Neuron (in vitro differentiated cells): Measurements from ENCODE around the gene NFE2L1.
A peak's percentile ranks its signal among the peaks of the same experiment; 100 is the strongest.
"Not testable (repeated sequence)": the region's sequence is repeated elsewhere in the genome, so short reads cannot be mapped to it uniquely, and the experiment has no call there.

Experiments
- H2AFZ ChIP-seq: one replicate; pipeline ENCODE4 v1.6.1; 2013; ENCODE audit warnings: low read depth, mild to moderate bottlenecking, inconsistent platforms, low read length, moderate library complexity
- H3K27me3 ChIP-seq: one replicate; pipeline ENCODE4 v1.6.1; 2013; ENCODE audit warnings: low read length; ENCODE audit not compliant: insufficient read depth
- H3K36me3 ChIP-seq: one replicate; pipeline ENCODE4 v1.6.1; 2013; ENCODE audit warnings: low read length; ENCODE audit not compliant: insufficient read depth
- H3K4me1 ChIP-seq: one replicate; pipeline ENCODE4 v1.6.1; 2013; ENCODE audit warnings: low read length; ENCODE audit not compliant: insufficient read depth
- H3K4me3 ChIP-seq: 2 replicates; pipeline ENCODE4 v1.5.1; 2013; ENCODE audit warnings: mild to moderate bottlenecking, low read length, moderate library complexity
- H3K9me3 ChIP-seq: one replicate; pipeline ENCODE4 v1.6.1; 2013; ENCODE audit warnings: low read length

The NFE2L1 gene

GRCh38 chr17:48072811-48073210, 24.7 kb downstream of the NFE2L1 start:
- H3K4me1 ChIP-seq, H3K4me3 ChIP-seq, H3K9me3 ChIP-seq, H2AFZ ChIP-seq, H3K27me3 ChIP-seq: not testable (repeated sequence)
- peaks cover 61% of the 10 kb centered on the region for H3K36me3 ChIP-seq

DNA sequence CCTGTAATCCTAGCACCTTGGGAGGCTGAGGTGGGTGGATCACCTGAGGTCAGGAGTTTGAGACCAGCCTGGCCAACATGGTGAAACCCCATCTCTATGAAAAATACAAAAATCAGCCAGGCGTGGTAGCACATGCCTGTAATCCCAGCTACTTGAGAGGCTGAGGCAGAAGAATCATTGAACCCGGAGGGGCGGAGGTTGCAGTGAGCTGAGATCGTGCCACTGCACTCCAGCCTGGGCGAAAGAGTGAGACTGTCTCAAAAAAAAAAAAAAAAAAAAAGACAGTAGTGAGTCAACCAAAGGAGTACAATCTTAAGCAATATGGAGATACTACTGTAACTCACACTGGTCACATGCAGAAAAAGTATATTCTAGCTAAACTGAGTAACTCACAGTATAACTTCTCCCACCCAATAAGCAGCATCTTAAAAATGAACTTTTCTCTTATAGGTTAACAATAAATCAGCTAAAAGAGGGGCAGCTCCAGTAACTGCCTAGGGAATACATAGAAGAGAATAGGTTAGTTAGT, 25.5 kb downstream of the NFE2L1 start:
- H3K27me3 ChIP-seq, H2AFZ ChIP-seq, H3K4me1 ChIP-seq, H3K9me3 ChIP-seq, H3K4me3 ChIP-seq: not testable (repeated sequence)
- peaks cover 57% of the 10 kb centered on the region for H3K36me3 ChIP-seq

- Histone ChIP-seq H3K4me1 (peaks cover 2% of the 10 kb centered on the region), H3K9me3 (no peaks in the 10 kb centered on the region), H3K27me3 (no peaks in the 10 kb centered on the region), H3K36me3 (peaks cover 53% of the 10 kb centered on the region), H2AFZ (no peak overlapping the region), H3K4me3 (no peak overlapping the region)
Measured at GRCh38 chr17:48074322-48075081, 26.3 kb downstream of the NFE2L1 start.

- H3K36me3 ChIP-seq, result peaks cover 32% of the 10 kb centered on the region
- not testable (repeated sequence) for H3K9me3 ChIP-seq, H3K4me1 ChIP-seq, H3K27me3 ChIP-seq, H2AFZ ChIP-seq, H3K4me3 ChIP-seq
Measured at GRCh38 chr17:48077152-48077551, 29.0 kb downstream of the NFE2L1 start.

- H3K4me3 ChIP-seq, result no peak overlapping the region
- peaks cover 5% of the 10 kb centered on the region for H3K4me1 ChIP-seq
- H2AFZ ChIP-seq, result no peak overlapping the region
- H3K9me3 ChIP-seq, result no peaks in the 10 kb centered on the region
- no peaks in the 10 kb centered on the region for H3K27me3 ChIP-seq
- peaks cover 2% of the 10 kb centered on the region for H3K36me3 ChIP-seq
Measured at GRCh38 chr17:48081858-48082257, 33.7 kb downstream of the NFE2L1 start.

DNA sequence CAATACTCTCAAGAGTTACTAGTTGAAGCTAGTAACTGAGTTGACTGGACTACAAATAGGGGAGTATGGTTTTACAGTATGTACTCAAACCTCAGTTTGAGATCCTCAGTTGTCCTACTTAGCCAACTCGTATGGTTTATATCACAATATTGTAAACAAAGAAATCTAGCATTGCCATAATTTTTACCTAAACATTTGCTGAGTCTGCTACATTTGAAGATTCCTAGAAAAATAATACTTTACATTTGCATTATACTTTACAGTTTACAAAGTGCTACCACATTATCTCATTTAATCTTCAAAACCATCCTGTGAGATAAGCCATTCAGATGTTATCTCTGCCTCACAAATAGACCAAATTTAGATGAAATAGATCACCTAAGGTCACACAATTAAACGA, 36.8 kb downstream of the NFE2L1 start:
- Histone ChIP-seq H3K9me3 (no peaks in the 10 kb centered on the region), H3K36me3 (peaks cover under 1% of the 10 kb centered on the region), H3K4me1 (peaks cover 5% of the 10 kb centered on the region), H3K4me3 (no peak overlapping the region), H2AFZ (no peak overlapping the region), H3K27me3 (no peaks in the 10 kb centered on the region)

GRCh38 chr17:48093341-48094045, 45.3 kb downstream of the NFE2L1 start:
- peaks cover 20% of the 10 kb centered on the region for H3K36me3 ChIP-seq
- H3K4me3 ChIP-seq, result no peak overlapping the region
- H3K27me3 ChIP-seq, result no peaks in the 10 kb centered on the region
- no peaks in the 10 kb centered on the region for H3K4me1 ChIP-seq
- H3K9me3 ChIP-seq, result no peaks in the 10 kb centered on the region
- H2AFZ ChIP-seq, result no peak overlapping the region

DNA sequence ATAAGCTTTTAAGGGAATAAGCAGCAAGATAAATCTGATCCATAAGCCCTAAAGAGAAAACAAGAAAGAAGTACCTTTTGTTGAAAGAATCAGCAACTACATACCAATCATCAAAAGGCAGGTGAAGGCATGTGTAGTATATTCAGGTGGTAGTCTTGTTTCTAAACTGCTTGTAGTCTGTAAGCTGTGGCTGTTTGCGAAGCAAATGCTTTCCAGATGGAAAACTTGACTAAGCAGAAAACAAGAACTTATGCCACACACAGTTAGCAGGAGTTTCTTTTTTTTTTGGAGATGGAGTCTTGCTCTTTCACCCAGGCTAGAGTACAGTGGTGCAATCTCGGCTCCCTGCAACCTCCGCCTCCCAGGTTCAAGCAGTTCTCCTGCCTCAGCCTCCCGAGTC, 47.5 kb downstream of the NFE2L1 start:
- Histone ChIP-seq H3K9me3 (no peaks in the 10 kb centered on the region), H3K36me3 (peaks cover 19% of the 10 kb centered on the region), H3K4me1 (peaks cover 6% of the 10 kb centered on the region)

GRCh38 chr17:48100160-48100559, 52.0 kb downstream of the NFE2L1 start:
- H3K4me3 ChIP-seq, result peak overlapping the region; percentile 55
- peaks cover 6% of the 10 kb centered on the region for H3K4me1 ChIP-seq
- no peaks in the 10 kb centered on the region for H3K9me3 ChIP-seq
- H2AFZ ChIP-seq, result peak overlapping the region; percentile 83
- no peaks in the 10 kb centered on the region for H3K27me3 ChIP-seq
- H3K36me3 ChIP-seq, result peaks cover 2% of the 10 kb centered on the region

More for the DNA sequence above, 47.5 kb downstream of the NFE2L1 start:
- no peak overlapping the region for H2AFZ ChIP-seq
- H3K27me3 ChIP-seq, result no peaks in the 10 kb centered on the region
- no peak overlapping the region for H3K4me3 ChIP-seq

DNA sequence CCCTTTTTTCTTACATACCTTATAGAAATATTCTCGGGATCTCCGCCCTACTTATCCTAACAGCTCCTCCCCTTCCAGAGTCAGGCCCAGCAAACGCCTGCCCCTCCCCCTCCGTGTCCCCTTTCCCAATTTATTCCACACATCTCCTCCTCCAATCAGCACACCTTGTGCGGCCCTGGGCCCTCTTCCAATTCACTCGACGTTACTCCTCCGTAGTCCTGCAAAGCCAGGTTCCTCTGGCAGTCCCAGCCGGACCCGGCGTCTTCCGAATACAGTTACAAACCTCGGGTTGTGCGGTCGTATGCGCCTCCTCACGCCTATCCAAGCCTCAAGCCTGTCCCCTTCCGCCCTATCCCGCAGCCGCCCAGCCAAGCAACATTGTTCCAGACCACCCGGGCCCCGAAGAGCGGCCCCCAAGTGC, 52.4 kb downstream of the NFE2L1 start:
- Histone ChIP-seq H3K4me3 (peak overlapping the region; percentile 55), H3K36me3 (peaks cover under 1% of the 10 kb centered on the region), H2AFZ (peak overlapping the region; percentile 83), H3K27me3 (no peaks in the 10 kb centered on the region), H3K9me3 (no peaks in the 10 kb centered on the region), H3K4me1 (peaks cover 6% of the 10 kb centered on the region)

DNA sequence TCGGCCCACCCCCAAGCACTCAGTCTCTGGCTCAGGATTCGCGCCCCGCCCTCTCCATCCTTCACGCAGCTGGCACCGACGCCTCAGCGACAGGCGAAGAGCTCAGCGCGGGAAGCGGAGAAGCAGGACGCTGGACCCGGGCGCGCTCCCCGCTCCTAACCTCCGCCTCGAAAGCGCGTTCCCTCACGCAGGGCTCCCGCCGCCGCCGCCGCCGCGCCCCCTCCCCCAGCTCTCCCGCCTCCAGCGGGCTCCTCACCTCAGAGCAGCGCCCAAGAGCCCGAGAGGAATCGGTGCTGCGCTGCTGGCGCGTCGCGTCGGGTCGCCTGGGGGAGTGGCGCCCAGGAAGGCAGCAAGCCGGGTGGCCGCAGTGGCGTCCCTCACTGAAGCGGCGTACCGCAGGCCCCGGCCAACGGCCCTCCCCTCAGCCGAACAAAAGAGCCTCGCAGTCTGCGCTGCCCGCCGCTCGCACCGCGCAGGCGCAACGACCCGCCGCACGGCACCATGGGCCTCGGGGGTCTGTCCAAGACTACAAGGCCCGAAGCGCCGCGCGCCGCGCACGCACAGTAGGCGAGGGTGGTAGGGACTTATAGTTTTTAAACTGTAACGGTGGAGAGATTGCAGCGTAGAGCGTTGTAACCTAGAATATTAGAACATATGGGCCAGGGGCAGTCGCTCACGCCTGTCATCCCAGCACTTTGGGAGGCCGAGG, 53.0 kb downstream of the NFE2L1 start, which contains the start of gene CBX1:
Gene CBX1 (minus strand): TSS at position 467 of the 709 bp plus-strand sequence. CDS start 24,474 bp downstream, outside the sequence.
- peak within 1 kb of the TSS; percentile 83 for H2AFZ ChIP-seq
- no peaks in the 10 kb centered on the region for H3K27me3 ChIP-seq
- H3K36me3 ChIP-seq, result no peaks in the 10 kb centered on the region
- H3K9me3 ChIP-seq, result no peaks in the 10 kb centered on the region
- peak within 1 kb of the TSS; percentile 55 for H3K4me3 ChIP-seq
- peaks cover 6% of the 10 kb centered on the region for H3K4me1 ChIP-seq

DNA sequence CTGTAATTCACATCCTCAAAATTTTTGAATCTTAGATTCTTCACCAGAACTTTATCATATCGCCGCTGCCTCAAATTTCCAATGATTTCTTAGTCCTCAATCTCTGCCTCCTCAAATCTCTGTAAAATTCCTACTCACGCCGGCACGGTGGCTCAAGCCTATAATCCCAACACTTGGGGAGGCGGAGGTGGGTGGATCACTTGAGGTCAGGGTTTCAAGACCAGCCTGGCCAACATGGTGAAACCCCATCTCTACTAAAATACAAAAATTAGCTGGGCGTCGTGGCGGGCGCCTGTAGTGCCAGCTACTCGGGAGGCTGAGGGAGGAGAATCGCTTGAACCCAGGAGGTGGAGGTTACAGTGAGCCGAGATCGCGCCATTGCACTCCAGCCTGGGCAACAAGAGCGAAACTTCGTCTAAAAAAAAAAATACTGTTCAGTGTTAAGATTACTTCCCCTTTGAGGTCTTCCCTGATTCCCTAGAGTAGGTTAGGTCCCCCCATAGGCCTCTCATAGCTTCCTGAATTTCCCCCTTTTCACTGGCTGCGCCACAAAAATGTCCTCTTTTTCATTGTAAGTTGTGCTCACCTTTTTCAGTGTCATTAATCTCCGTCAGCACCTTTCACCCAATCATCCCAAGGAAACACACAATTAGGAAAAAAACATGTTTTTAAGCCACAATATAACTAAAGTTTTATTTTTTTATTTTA, 54.0 kb downstream of the NFE2L1 start:
- H3K9me3 ChIP-seq, result no peaks in the 10 kb centered on the region
- H3K27me3 ChIP-seq, result no peaks in the 10 kb centered on the region
- no peaks in the 10 kb centered on the region for H3K36me3 ChIP-seq
- H3K4me3 ChIP-seq, result no peak overlapping the region
- H3K4me1 ChIP-seq, result peaks cover 9% of the 10 kb centered on the region
- H2AFZ ChIP-seq, result no peak overlapping the region
